ENCODE results near the gene TERT. TPM values are rescaled to one million over a fixed set of nuclear protein-coding genes. Genes with fewer than 3 reads are reported as not detected.

Gene TERT
- total and polyA plus RNA-seq, 3 experiments from 2014 or later: 2.0 to 2.5 TPM; not detected in 1

GRCh38 chr5:1217596-1218206 is 77.2 kb downstream of the TERT start:
- H3K27me3 Mint-ChIP-seq: peaks cover 0 to 13% of the 10 kb centered on the region in 2 donors
- H3K4me1 Mint-ChIP-seq: no peaks in the 10 kb centered on the region
- H3K4me3 Mint-ChIP-seq: no peak overlapping the region
- no peak overlapping the region for H3K4me3 ChIP-seq (ENCODE audit: low read length)
- H3K9me3 Mint-ChIP-seq: no peaks in the 10 kb centered on the region
- DNase-seq: no peak
- no peaks in the 10 kb centered on the region for H3K4me1 ChIP-seq (ENCODE audit: insufficient read depth, low read length)
- no peaks in the 10 kb centered on the region for H3K36me3 Mint-ChIP-seq
- ChIA-PET POLR2A (no interaction called here), CTCF (no interaction called here)
- no peaks in the 10 kb centered on the region for H3K27me3 ChIP-seq (ENCODE audit: insufficient read depth, low read length, poor library complexity, severe bottlenecking)
- no peak overlapping the region for H3K27ac Mint-ChIP-seq
- no peak overlapping the region for H3K27ac ChIP-seq (ENCODE audit: low read depth, low read length)
- no peaks in the 10 kb centered on the region for H3K36me3 ChIP-seq (ENCODE audit: insufficient read depth, low read length)
- H3K9me3 ChIP-seq (ENCODE audit: low read length): no peaks in the 10 kb centered on the region

GRCh38 chr5:1216918-1217295 is 78.0 kb downstream of the TERT start:
- ChIA-PET CTCF (no interaction called here), POLR2A (no interaction called here)
- no peak for DNase-seq
- H3K9me3 ChIP-seq (ENCODE audit: low read length): no peaks in the 10 kb centered on the region
- H3K4me1 ChIP-seq (ENCODE audit: insufficient read depth, low read length): no peaks in the 10 kb centered on the region
- Mint-ChIP-seq H3K9me3 (no peaks in the 10 kb centered on the region), H3K27me3 (peaks cover 2 to 13% of the 10 kb centered on the region in 2 donors), H3K27ac (peak overlapping the region in 1 of 8 donors; percentile 47), H3K4me3 (no peak overlapping the region), H3K4me1 (no peaks in the 10 kb centered on the region), H3K36me3 (no peaks in the 10 kb centered on the region)
- no peak overlapping the region for H3K27ac ChIP-seq (ENCODE audit: low read depth, low read length)
- no peaks in the 10 kb centered on the region for H3K27me3 ChIP-seq (ENCODE audit: insufficient read depth, low read length, poor library complexity, severe bottlenecking)
- H3K4me3 ChIP-seq (ENCODE audit: low read length): no peak overlapping the region
- no peaks in the 10 kb centered on the region for H3K36me3 ChIP-seq (ENCODE audit: insufficient read depth, low read length)

- no peaks in the 10 kb centered on the region for H3K27me3 ChIP-seq (ENCODE audit: insufficient read depth, low read length, poor library complexity, severe bottlenecking)
- H3K4me3 ChIP-seq (ENCODE audit: low read length): no peak overlapping the region
- Mint-ChIP-seq H3K4me3 (no peak overlapping the region), H3K4me1 (no peaks in the 10 kb centered on the region), H3K9me3 (no peaks in the 10 kb centered on the region), H3K27me3 (peaks cover 2 to 13% of the 10 kb centered on the region in 2 donors), H3K36me3 (no peaks in the 10 kb centered on the region), H3K27ac (peak overlapping the region in 1 of 8 donors; percentile 67)
- peak in 1 of 5 donors; percentile 41 for DNase-seq
- H3K27ac ChIP-seq (ENCODE audit: low read depth, low read length): no peak overlapping the region
- H3K9me3 ChIP-seq (ENCODE audit: low read length): no peaks in the 10 kb centered on the region
- no peaks in the 10 kb centered on the region for H3K4me1 ChIP-seq (ENCODE audit: insufficient read depth, low read length)
- ChIA-PET CTCF (no interaction called here), POLR2A (no interaction called here)
- no peaks in the 10 kb centered on the region for H3K36me3 ChIP-seq (ENCODE audit: insufficient read depth, low read length)
These were observed 78.5 kb downstream of the TERT start for GRCh38 chr5:1216211-1216917.

GRCh38 chr5:1215320-1216096 is 79.4 kb downstream of the TERT start:
- no peaks in the 10 kb centered on the region for H3K9me3 Mint-ChIP-seq
- Histone ChIP-seq H3K9me3 (ENCODE audit: low read length) (no peaks in the 10 kb centered on the region), H3K36me3 (ENCODE audit: insufficient read depth, low read length) (no peaks in the 10 kb centered on the region), H3K4me3 (ENCODE audit: low read length) (no peak overlapping the region), H3K27me3 (ENCODE audit: insufficient read depth, low read length, poor library complexity, severe bottlenecking) (no peaks in the 10 kb centered on the region), H3K27ac (ENCODE audit: low read depth, low read length) (no peak overlapping the region), H3K4me1 (ENCODE audit: insufficient read depth, low read length) (no peaks in the 10 kb centered on the region)
- POLR2A ChIA-PET: no interaction called here
- peak in 1 of 5 donors; percentile 36 for DNase-seq
- peaks cover 2 to 13% of the 10 kb centered on the region in 2 donors for H3K27me3 Mint-ChIP-seq
- no peaks in the 10 kb centered on the region for H3K4me1 Mint-ChIP-seq
- H3K4me3 Mint-ChIP-seq: no peak overlapping the region
- CTCF ChIA-PET: no interaction called here
- peak overlapping the region in 2 of 8 donors; percentile 32 to 50 for H3K27ac Mint-ChIP-seq
- no peaks in the 10 kb centered on the region for H3K36me3 Mint-ChIP-seq

GRCh38 chr5:1214936-1215220 is 80.0 kb downstream of the TERT start:
- Histone ChIP-seq H3K4me3 (ENCODE audit: low read length) (no peak overlapping the region), H3K27me3 (ENCODE audit: insufficient read depth, low read length, poor library complexity, severe bottlenecking) (no peaks in the 10 kb centered on the region), H3K9me3 (ENCODE audit: low read length) (no peaks in the 10 kb centered on the region), H3K4me1 (ENCODE audit: insufficient read depth, low read length) (no peaks in the 10 kb centered on the region), H3K27ac (ENCODE audit: low read depth, low read length) (no peak overlapping the region), H3K36me3 (ENCODE audit: insufficient read depth, low read length) (no peaks in the 10 kb centered on the region)
- no peak for DNase-seq
- no peak overlapping the region for H3K4me3 Mint-ChIP-seq
- ChIA-PET CTCF (no interaction called here), POLR2A (no interaction called here)
- no peaks in the 10 kb centered on the region for H3K4me1 Mint-ChIP-seq
- no peaks in the 10 kb centered on the region for H3K36me3 Mint-ChIP-seq
- peaks cover 2 to 13% of the 10 kb centered on the region in 2 donors for H3K27me3 Mint-ChIP-seq
- no peaks in the 10 kb centered on the region for H3K9me3 Mint-ChIP-seq
- H3K27ac Mint-ChIP-seq: no peak overlapping the region

- H3K36me3 Mint-ChIP-seq: no peaks in the 10 kb centered on the region
- no peaks in the 10 kb centered on the region for H3K27me3 ChIP-seq (ENCODE audit: insufficient read depth, low read length, poor library complexity, severe bottlenecking)
- ChIA-PET POLR2A (no interaction called here), CTCF (no interaction called here)
- no peaks in the 10 kb centered on the region for H3K9me3 Mint-ChIP-seq
- H3K9me3 ChIP-seq (ENCODE audit: low read length): no peaks in the 10 kb centered on the region
- H3K27ac Mint-ChIP-seq: no peak overlapping the region
- peaks cover 2 to 13% of the 10 kb centered on the region in 2 donors for H3K27me3 Mint-ChIP-seq
- H3K36me3 ChIP-seq (ENCODE audit: insufficient read depth, low read length): no peaks in the 10 kb centered on the region
- H3K27ac ChIP-seq (ENCODE audit: low read depth, low read length): no peak overlapping the region
- peak in 1 of 5 donors; percentile 38 for DNase-seq
- H3K4me1 Mint-ChIP-seq: no peaks in the 10 kb centered on the region
- H3K4me1 ChIP-seq (ENCODE audit: insufficient read depth, low read length): no peaks in the 10 kb centered on the region
- no peak overlapping the region for H3K4me3 Mint-ChIP-seq
- no peak overlapping the region for H3K4me3 ChIP-seq (ENCODE audit: low read length)
These were observed 80.5 kb downstream of the TERT start for GRCh38 chr5:1214163-1214935.

- no peak overlapping the region for H3K27ac Mint-ChIP-seq
- Histone ChIP-seq H3K4me3 (ENCODE audit: low read length) (no peak overlapping the region), H3K4me1 (ENCODE audit: insufficient read depth, low read length) (no peaks in the 10 kb centered on the region), H3K27ac (ENCODE audit: low read depth, low read length) (no peak overlapping the region), H3K9me3 (ENCODE audit: low read length) (no peaks in the 10 kb centered on the region), H3K27me3 (ENCODE audit: insufficient read depth, low read length, poor library complexity, severe bottlenecking) (no peaks in the 10 kb centered on the region), H3K36me3 (ENCODE audit: insufficient read depth, low read length) (no peaks in the 10 kb centered on the region)
- POLR2A ChIA-PET: no interaction called here
- H3K9me3 Mint-ChIP-seq: no peaks in the 10 kb centered on the region
- H3K36me3 Mint-ChIP-seq: no peaks in the 10 kb centered on the region
- CTCF ChIA-PET: no interaction called here
- H3K27me3 Mint-ChIP-seq: peaks cover 3 to 10% of the 10 kb centered on the region in 2 donors
- no peak overlapping the region for H3K4me3 Mint-ChIP-seq
- DNase-seq: peak in 1 of 5 donors; percentile 33
- no peaks in the 10 kb centered on the region for H3K4me1 Mint-ChIP-seq
These were observed 81.2 kb downstream of the TERT start for GRCh38 chr5:1213508-1214162.

Data from CD8-positive, alpha-beta memory T cell (primary cell).